Thoracic aorta (tissue), 2 donors: ENCODE results near the gene IGF2. TPM values are rescaled to one million over a fixed set of nuclear protein-coding genes. Genes with fewer than 3 reads are reported as not detected.

ENCODE experiments used
- ATAC-seq: fragments of 150-250 bp; one replicate; pipeline ENCODE4 v1.8.0; 2017; ENCODE audit warnings: low read depth; ENCODE audit not compliant: insufficient number of reproducible peaks, low FRiP score
- DNase-seq: peaks from one replicate; pipeline ENCODE4 v3.0.0-alpha.2; 2020; ENCODE audit warnings: low spot score
- H3K27ac ChIP-seq, 2 donors: fragments of 200-600 bp; sonication (generic); 1 replicate in 1 of 2; 2 replicates in 1 of 2; pipeline ENCODE4 v1.5.1; 2016; ENCODE audit warnings: mild to moderate bottlenecking in 2 of 2, moderate library complexity in 2 of 2
- H3K27me3 ChIP-seq: fragments of 200-600 bp; sonication (generic); replicated peaks from 2 replicates; pipeline ENCODE4 v1.6.0; 2016; ENCODE audit warnings: mild to moderate bottlenecking; ENCODE audit not compliant: insufficient read depth
- H3K36me3 ChIP-seq: fragments of 200-600 bp; sonication (generic); one replicate; pipeline ENCODE4 v1.5.1; 2016
- H3K4me1 ChIP-seq, 2 donors: fragments of 200-600 bp; sonication (generic); 1 replicate in 1 of 2; 2 replicates in 1 of 2; pipeline versions ENCODE4 v1.5.1 to v1.6.0; 2016; ENCODE audit warnings: low read depth in 2 of 2, mild to moderate bottlenecking in 1 of 2; ENCODE audit not compliant: control insufficient read depth in 1 of 2
- H3K4me3 ChIP-seq: fragments of 200-600 bp; sonication (generic); 2 replicates; pipeline ENCODE4 v1.5.1; 2016; ENCODE audit warnings: mild to moderate bottlenecking
- H3K9me3 ChIP-seq: fragments of 200-600 bp; sonication (generic); 2 replicates; pipeline ENCODE4 v1.5.1; 2016
- CTCF ChIP-seq: fragments of 200-600 bp; sonication (generic); IDR thresholded peaks from one replicate; pipeline ENCODE4 v1.5.1; 2019; ENCODE audit warnings: antibody characterized with exemption
- total RNA-seq, 2 donors: library from RNA; depleted of rRNA; stranded (reverse); fragments of >200 nt; gene quantifications; one replicate each; pipeline versions ENCODE4 v1.1.0 to v1.2.3, GENCODE V29; 2016

IGF2 gene
- total RNA-seq, 2 donors from 2014 or later = 31.7 to 39.4 TPM

DNA sequence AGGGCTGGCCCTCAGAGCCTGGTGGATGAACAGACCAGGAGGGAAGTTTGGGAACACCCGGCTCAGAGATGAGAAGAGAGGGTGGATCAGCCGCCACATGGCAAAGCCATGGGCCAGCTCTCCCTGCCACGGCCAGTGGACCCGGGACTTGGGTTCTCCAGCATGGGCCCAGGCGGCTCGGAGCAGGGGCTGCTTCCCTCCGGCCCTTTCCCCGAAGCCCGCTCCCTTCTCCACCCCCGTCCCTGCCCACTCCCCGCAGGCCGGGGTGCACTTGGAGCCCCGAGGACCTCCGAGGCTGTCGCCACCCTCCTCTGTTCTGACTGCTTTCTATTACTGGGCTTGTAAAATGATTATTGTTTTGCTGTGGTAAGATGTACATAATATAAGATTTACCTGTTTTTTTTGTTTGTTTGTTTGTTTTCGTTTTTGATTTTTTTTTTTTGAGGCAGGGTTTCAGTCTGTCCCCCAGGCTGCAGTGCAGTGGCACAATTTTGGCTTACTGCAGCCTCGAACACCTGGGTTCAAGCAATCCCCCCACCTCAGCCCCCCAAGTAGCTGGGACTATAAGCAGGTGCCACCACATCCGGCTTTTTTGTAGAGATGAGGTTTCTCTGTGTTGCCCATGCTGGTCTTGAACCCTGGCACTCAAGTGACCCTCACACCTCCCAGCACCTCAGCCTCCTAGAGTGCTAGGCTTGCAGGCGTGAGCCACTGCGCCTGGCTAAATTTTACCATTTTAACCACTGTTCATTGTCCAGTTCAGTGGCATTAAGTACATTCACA, 43.7 kb upstream of the IGF2 start:
- no peak for TF ChIP-seq CTCF
- DNase-seq = no peak

GRCh38 chr11:2182075-2182474, 42.9 kb upstream of the IGF2 start:
- no peaks in the 10 kb centered on the region for H3K27me3 ChIP-seq
- H3K36me3 ChIP-seq = no peaks in the 10 kb centered on the region
- H3K4me3 ChIP-seq = no peak overlapping the region
- DNase-seq = no peak
- H3K4me1 ChIP-seq = no peaks in the 10 kb centered on the region
- H3K9me3 ChIP-seq = no peaks in the 10 kb centered on the region
- no peak for TF ChIP-seq CTCF
- no peak for ATAC-seq
- no peak overlapping the region for H3K27ac ChIP-seq

More for the DNA sequence above, 43.7 kb upstream of the IGF2 start:
- Histone ChIP-seq H3K4me1 (no peaks in the 10 kb centered on the region), H3K36me3 (no peaks in the 10 kb centered on the region), H3K27me3 (no peaks in the 10 kb centered on the region), H3K4me3 (no peak overlapping the region), H3K27ac (no peak overlapping the region), H3K9me3 (no peaks in the 10 kb centered on the region)
- no peak for ATAC-seq

DNA sequence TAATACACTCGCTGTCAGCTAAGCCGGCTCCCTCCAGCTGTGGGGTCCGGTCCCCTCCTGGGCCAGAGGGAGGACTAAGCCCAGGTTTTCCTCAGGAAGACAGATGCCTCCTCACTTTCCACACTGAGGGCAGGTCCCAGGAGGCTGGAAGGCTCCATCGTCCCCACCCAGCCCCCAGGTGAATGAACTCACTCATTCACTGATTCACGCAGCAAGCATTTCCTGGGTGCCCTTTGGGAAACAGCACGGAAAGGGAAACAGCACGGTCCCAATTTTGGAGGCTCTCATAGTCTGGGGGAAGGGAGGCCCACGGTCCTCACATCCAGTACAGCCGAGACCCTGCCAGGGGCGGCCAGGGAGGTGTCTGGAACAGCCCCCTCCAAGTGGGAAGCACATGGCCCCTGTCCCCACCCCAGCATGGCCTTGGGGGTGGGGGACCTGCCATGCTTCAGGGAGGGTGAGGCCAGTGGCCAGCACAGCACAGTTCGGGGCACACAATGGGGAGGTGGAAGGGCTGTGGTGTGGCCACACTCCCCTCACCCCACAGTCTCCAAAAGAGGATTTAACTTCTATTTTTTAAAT, 41.7 kb upstream of the IGF2 start:
- H3K9me3 ChIP-seq = no peaks in the 10 kb centered on the region
- H3K36me3 ChIP-seq = no peaks in the 10 kb centered on the region
- H3K4me1 ChIP-seq = no peaks in the 10 kb centered on the region
- H3K27me3 ChIP-seq = no peaks in the 10 kb centered on the region
- H3K27ac ChIP-seq = no peak overlapping the region
- no peak for TF ChIP-seq CTCF
- ATAC-seq (no peak), DNase-seq (no peak)
- H3K4me3 ChIP-seq = no peak overlapping the region

- no peaks in the 10 kb centered on the region for H3K9me3 ChIP-seq
- ATAC-seq = no peak
- H3K27me3 ChIP-seq = no peaks in the 10 kb centered on the region
- no peaks in the 10 kb centered on the region for H3K36me3 ChIP-seq
- no peak overlapping the region for H3K27ac ChIP-seq
- DNase-seq = no peak
- no peak overlapping the region for H3K4me3 ChIP-seq
- no peaks in the 10 kb centered on the region for H3K4me1 ChIP-seq
- TF ChIP-seq CTCF = no peak
Observed at GRCh38 chr11:2180347-2180746, 41.2 kb upstream of the IGF2 start.

GRCh38 chr11:2179516-2179915, 40.3 kb upstream of the IGF2 start:
- ATAC-seq = no peak
- Histone ChIP-seq H3K9me3 (no peaks in the 10 kb centered on the region), H3K27ac (no peak overlapping the region), H3K27me3 (no peaks in the 10 kb centered on the region), H3K36me3 (no peaks in the 10 kb centered on the region), H3K4me1 (no peaks in the 10 kb centered on the region), H3K4me3 (no peak overlapping the region)
- TF ChIP-seq CTCF = no peak
- no peak for DNase-seq
